DMS 273 treated with DMSO at 0.1 percent for 48 hours (cell line): Measurements from ENCODE around the gene ZNF662.

Experiments
- DNase-seq: peaks from one replicate; lab custom pipeline; 2025; lab: John Stamatoyannopoulos, UW

Gene ZNF662

DNA sequence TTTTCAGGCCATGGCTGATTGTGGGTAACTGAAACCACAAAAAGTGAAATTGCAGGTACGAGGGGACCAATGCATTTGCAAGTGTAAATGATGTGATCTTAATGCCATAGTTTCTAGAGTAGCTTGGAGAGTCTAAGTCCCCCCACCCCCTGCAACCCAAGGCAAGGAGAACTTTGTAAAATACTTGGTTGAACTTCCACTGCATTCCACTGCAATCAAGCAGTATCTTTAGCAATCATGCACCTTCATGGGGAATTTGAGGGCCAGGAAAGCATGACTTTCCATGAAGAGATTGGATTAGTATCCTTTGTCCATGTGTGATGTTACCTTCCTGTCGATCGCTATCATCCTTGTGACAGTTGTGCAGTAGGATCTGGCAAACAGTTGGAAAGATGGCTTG lies 18.9 kb upstream of the ZNF662 start:
- no peak for DNase-seq

DNA sequence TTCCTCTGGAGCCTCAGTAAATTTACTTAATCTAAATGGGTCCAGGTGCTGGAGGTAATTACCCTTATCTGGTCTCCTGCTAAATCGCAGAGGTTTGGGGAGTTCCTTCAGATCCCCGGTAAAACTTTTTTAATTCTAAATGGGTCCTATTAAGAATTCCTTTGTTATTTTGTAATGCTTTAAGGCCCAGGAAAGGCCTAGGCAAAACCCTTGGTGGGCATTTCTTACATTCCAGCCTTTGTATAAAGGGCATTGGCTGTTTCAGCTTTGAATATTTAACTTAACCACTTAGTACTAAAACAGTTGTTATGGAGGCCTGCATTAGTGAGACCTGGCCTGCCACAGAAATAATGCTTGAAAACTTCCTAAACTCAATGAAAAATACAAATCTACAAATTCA lies 14.9 kb upstream of the ZNF662 start:
- DNase-seq = no peak

DNA sequence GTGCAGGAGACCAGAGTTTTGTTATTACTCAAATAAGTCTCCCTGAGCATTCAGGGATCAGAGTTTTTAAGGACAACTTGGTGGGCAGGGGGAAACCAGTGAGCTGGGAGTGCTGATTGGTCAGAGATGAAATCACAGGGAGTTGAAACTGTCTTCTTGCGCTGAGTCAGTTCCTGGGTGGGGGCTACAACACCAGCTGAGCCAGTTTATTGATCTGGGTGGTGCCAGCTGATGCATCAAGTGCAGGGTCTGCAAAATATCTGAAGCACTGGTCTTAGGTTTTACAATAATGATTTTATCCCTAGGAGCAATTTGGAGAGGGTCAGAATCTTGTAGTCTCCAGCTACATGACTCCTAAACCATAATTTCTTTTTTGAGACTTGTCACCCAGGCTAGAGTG lies 13.8 kb upstream of the ZNF662 start:
- no peak for DNase-seq

DNA sequence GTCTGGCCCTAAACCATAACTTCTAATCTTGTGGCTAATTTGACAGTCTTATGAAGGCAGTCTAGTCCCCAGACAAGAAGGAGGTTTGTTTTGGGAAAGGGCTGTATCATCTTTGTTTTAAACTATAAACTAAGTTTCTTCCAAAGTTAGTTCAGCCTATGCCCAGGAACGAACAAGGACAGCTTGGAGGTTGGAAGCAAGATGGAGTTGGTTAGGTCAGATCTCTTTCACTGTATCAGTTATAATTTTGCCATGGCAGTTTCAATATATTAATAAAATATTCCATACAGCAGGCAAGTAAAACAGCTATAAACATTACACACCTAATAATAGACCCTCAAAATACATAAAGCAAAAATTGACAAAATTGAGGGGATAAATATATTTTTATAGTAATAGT lies 13.1 kb upstream of the ZNF662 start:
- no peak for DNase-seq

DNA sequence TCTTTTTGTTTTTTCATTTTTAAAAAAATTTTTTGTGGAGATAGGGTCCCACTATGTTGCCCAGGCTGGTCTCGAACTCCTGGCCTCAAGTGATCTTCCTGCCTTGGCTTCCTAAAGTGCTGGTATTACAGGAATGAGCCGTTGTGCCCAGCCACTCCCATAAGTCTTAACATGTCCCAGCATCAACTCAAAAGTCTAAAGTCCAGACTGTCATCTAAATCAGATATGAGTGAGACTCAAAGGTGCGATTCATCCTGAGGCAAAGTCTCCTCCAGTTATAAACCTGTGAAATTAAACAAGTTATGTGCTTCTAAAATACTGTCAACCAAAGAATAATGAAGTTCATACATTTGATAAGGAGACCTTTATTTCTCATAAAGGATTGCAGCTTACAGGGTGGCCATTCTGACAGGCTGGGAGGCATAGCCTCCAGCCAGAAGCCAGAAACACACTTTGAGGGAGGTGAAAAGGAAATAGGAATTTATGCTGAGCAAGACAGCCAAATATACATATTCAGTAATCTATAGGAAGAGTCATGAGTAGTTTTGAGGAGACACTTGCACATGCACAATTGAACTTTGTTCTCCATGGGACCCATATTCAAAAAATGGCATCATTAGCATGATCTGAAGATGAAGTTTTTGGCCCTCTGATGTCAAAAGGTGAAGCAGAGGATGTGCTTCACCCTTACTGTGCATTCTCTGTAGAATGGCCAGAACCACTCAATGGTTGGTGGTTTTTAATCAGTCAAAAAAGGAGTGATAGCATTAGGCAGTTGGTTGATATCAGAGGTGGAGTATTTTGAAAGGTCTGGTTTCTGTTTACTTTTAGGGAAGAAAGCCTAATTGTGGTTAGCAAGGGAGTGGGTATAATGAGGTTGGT lies 11.0 kb upstream of the ZNF662 start:
- DNase-seq = no peak

DNA sequence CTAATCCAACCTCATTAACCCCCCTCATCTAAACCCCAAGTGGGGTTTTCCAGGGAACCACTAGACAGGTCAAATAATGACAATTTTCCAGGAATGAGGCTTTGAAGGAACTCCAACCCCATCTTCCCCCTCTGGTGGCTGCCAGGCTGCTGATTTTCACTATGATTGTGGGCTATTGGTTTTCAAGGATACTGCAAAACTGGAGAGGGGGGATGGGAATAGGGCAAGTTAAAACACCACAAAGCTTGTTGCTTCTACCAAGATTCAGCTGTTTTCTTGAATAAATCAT lies 10.4 kb upstream of the ZNF662 start:
- DNase-seq = no peak

DNA sequence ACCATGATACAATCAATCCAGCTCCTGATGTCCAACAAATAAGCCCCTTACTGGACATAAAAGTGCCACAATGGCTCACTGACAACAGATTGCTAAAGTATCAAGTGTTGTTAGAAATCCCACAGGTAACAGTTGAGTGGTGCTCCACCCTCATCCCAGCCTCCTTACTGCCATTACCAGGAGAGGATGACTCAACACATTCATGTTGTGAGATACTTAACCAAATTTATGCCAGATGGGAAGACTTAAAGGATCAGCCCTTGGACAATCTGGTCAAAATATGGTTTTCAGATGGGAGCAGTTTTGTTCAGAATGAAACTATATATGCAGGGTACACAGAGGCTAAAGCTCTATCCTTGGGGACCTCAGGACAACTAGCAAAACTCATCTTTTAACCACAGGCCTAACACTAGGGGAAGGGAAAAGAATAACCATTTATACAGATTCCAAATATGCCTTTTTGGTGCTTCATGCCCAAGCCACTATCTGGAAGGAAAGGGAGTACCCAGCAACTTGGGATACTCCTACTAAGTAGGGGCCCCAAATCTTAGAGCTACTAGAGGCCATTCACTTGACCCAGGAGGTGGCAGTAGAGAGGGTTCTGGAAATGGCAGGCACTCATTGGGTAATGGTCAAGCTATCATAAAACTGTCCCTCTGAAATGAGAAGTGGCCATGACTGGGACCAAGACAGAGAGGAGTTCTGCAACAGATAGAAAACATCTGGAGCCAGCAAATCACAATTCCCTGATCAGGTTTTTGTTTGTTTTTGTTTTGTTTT lies 6.9 kb upstream of the ZNF662 start:
- DNase-seq = no peak

DNA sequence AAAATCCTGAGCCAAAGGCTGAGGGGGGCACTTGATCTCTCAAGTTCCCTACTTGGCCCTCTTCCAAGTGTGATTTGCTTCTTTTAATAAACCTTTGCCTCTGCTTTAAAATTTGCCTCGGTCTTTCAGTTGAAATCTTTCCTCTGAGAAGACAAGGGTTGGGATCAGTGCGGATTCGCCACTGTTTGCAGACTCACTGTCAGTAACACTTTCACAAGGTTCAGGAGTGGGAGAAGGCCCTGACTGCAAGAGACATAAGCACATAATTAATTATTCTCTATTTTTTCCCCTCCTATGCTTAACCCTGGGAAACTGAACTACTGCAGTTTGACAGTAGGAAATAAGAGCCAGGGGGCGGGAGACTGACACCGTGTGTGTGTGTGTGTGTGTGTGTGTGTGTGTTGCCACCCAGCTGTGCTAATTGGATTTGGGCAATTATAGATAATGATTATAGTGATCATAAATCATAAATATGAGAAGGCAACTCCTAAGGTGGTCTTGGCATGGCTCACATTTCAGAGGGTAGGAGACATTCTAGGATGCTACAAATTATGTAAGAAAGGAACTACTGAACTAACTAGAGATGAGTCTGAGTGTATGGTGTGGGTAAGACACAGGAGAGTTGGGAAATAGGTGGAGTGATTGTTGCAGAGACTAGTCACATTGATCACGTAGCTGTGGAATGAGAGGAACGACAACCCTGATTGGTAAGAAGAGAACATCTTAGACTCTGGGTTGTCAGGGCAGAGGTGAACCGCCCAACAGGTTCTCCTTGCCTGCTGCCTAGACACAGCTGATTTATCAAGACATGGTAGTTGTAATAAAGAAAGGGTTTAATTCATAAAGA lies 5.5 kb upstream of the ZNF662 start:
- DNase-seq = peak; percentile 35

DNA sequence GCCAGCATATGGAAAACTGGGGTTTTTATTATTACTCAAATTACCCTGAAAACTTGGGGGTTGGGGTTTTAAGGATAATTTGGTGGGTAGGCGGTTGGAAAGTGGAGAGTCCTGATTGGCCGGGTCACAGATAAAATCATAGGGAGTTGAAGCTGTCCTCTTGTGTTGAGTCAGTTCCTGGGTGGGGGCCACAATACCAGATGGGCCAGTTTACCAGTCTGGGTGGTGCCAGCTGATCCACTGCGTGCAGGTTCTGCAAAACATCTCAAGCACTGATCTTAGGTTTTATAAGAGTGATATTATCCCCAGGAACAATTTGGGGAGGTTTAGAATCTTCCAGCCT lies 4.9 kb upstream of the ZNF662 start:
- DNase-seq = peak; percentile 47

DNA sequence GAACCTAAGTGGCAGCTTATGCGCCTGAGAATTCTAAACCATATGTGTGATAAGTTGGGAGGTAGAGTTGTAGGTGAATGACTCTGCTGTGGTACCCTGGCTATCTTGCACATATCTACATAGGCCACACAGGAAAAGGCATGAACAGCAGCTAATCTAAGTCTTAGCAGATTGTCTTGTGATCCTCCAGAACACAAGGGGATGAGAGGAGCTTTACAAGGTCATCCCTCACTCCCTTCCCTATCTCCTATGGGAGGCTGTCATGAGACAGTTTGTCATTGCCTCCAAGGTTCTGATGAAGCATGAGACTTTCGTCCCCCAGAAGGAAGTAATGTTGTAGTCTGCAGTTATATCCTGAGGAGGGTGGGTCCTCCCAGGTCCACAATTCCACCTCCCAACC lies 3.7 kb upstream of the ZNF662 start:
- no peak for DNase-seq

DNA sequence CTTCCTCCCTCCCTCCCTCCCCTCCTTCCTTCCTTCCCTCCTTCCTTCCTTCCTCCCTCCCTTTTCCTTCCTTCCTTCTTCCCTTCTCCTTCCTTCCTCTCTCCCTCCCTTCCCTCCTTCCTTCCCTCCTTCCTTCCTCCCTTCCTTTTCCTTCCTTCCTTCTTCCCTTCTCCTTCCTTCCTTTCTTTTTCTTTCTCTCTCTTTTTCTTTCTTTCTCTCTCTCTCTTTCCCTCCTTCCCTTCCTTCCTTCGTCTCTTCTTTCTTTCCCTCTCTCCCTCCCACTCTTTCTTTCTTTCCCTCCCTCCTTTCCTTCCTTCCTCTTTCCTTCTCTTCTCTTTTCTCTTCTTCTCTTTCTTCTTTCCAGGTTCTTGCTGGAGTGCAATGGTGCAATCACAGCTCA lies 1.9 kb upstream of the ZNF662 start:
- DNase-seq = no peak

DNA sequence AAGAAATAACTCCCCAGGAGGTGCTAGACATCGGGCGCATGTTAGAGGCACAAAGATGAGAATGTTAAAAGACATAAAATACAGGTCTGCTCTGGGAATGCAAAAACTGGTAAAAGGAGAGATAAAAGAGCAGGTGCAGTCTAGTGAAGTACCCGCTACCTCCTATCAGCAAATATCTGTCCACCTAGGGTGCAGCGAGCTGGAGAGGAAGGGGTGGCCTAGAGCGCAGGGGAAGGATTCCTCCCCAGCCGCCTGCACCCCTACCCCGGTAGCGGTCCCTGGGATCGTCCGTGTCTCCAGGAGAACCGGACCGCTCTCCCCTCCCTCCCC lies 237 bp upstream of the ZNF662 start:
- no peak for DNase-seq

DNA sequence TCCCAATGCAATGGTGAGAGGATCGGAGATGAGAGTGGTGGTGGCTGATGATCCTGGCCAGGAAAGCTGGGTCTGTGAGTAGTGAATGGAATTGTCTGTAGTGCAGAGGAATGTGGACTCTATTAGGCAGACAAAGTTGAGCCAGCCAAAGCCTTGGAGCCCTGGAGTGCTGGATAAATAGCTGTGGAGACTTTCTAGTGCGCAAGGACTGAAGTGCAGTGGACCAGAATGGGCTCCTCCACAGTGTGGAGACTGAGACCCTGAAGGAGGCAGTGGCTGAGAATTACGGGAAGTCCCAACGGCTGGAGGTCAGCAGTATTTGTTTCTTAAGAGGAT lies 874 bp downstream of the ZNF662 start:
- DNase-seq = no peak

DNA sequence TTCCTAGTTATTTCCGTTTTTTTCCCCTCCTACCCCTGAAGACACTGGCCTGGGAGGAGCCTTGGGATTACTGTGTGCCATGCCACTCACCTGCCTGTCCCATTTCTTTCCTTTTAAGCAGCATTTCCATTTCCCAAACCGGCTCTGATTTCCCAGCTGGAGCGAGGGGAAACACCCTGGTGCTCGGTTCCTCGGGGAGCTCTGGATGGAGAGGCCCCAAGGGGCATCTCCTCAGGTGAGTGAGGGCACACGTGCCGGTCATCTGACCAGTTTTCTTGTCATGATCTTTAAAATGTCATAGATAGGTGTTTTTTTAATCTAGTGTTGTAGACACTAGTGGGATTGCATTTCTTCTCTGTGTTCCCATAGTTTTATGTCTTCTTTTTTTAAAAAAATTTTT lies 2.7 kb downstream of the ZNF662 start:
- no peak for DNase-seq

DNA sequence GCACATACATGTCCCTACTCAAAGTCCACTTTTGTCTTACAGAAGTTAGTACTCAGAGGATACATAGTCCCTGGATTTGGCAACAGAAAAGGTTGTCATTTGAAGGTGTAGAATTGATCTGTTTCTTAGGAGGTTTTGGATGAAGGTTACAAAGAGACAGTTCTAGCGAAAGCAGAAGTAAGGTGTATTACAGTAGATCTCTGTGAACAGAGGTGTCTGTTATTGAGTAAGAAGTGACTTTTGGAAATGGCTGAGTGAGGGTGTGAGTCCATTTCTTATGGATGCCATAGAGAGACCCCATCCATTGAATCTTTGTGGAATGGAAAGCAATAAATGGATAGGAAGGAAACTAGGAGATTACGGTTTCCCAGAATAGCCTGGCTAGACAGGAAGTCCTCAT lies 5.6 kb downstream of the ZNF662 start:
- DNase-seq = no peak

DNA sequence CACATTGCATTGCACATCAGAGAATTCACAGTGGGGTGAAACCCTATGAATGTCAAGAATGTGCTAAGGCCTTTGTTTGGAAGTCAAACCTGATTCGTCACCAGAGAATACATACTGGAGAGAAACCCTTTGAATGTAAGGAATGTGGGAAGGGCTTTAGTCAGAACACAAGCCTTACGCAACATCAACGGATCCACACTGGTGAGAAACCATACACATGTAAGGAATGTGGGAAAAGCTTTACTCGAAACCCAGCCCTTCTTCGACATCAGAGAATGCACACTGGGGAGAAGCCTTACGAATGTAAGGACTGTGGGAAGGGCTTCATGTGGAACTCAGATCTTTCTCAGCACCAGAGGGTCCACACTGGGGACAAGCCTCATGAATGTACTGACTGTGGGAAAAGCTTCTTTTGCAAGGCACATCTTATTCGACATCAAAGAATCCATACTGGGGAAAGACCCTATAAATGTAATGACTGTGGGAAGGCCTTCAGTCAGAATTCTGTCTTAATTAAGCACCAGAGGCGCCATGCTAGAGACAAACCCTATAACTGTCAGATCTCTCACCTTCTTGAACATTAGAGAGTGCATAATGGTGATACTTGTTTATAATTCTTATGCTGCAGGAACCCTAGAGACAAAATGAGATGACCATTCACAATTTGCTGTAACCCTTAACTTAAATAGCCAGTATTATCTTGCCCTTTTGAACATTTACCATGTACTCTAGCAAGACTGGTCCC lies 9.0 kb downstream of the ZNF662 start:
- DNase-seq = no peak

DNA sequence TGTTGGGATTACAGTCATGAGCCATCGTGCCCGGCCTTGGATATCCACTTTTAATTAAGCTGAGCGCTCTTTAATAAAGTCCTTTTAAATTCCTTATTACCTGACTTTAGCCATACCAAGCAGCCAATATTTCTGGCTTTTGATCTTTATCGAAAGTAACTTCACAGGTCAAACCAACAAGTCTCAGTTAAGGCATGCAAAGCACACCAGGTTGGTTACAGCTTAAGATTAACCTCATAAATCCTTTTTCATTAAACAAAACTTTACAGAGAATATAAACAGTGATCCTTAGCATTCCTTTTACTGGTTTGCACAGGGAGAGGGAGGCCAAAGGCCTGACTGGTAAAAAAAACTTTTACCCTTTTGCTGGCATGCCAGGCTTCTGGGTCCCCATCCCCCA lies 17.7 kb downstream of the ZNF662 start:
- no peak for DNase-seq

DNA sequence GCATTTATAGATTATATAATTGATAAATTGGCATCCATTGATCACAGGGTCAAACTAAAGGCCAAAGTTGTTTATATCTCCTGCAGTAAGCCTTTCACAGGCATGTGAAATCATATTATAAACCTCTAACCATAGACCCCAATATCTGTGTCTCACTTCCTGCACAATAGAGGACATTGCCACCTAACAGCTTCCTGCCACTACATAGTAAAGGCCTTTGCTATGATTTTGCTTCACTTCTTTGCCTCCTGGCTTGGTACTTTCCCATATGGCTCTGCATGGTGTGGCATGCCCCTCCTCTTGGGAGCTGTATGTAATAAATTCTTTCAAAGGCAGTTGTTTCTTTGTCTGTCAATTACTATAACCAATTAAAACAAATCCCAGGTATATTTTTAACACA lies 20.4 kb downstream of the ZNF662 start:
- DNase-seq = no peak

DNA sequence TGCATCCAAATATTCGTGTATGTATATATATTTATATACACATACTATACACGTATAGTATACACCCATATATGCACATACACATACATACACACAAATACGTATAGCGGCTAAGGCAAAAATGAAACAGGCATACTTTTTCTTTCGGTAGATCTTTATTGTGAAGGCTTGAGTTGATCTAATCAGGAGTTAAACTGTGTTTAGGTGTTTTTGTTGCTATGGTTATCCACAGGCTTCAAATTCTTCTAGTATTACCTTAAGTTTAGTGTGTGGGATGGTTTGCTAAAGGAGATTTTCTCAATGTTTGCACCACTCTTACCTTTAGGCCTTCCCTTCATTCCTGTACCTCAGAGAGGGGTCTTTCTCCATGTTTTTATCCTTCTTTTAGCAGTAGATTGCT lies 28.2 kb downstream of the ZNF662 start:
- DNase-seq = no peak

DNA sequence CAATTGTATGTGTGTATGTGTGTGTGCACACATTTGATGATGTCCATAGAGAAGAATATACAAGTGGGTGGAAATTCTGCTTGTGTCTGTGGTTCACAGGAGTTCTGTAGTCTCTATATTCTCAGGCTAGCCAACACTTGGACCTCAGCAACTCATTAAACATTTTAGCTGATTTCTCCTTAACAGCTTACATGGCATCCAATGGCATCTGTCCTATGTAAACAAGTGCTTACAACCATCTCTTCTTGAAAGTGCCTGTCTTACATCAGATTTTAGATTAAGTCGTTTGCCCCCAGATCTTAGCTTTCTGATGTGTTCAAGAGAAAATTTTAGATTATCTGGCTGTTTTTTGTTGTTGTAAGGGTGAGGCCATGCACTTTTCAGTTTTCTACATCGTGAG lies 29.0 kb downstream of the ZNF662 start:
- DNase-seq = no peak

DNA sequence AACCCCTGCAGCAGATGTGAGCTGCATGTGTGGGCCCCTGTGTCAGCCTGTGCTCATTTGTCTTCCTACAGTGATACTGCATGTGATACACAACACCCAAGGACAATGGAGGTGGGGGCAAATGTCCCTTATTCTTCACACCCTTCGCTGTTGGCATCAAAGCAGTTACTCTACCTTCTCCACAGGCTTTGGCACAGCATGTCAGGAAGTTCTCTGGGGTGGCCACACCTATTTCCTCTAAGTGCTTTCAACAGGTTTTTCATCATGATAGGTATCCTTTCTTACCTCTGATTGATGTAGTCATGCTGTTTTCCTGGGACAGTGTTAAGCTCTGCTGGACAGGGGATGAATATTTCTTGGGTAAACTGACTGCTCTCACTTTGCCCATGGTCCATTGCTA lies 29.5 kb downstream of the ZNF662 start:
- no peak for DNase-seq

DNA sequence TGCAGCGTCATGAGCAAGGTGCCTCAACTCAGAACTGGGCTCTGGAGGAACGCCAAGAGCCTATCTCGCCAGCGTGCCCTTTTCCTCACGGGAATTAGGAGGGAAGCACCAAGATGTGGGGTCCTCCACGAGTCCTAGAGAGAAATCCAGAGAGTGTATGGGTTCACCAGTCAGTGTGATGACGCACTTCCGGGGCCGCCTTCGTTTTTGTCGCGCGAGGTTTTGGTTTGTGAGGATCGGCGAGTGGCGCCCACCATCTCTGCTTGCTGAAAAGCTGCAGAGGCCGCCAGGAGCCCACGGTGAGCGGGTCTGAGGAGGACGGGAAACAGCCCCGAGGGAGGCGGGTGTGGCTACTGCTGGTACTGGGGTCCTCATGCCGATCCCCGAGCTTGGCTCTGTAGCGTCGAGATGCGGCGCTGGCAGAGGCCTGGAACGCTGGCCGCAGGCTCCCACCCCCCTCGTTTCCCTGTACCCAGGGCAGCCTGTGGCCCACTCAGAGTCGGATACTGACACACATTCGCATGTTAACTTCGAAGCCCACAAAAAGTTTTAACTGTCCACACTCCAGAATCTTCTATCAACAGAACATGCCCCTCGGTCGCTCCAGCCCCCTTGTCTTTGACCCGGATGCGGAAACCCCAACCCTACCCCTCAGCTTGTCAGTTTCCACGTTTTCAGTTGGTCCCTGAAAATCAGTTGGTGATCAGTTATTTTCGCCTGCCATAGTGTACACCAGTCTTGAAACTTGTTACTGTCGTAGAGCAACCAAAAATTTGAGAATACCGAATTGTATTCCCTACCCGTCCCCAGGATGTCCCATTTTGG lies 30.4 kb downstream of the ZNF662 start:
- no peak for DNase-seq
